Suprapubic skin (tissue), 4 donors: ENCODE results near the gene CDH4. TPM values are rescaled to one million over a fixed set of nuclear protein-coding genes. Genes with fewer than 3 reads are reported as not detected.

Source experiments
- DNase-seq, 2 donors: peaks; one replicate each; pipeline ENCODE4 v3.0.0-alpha.2; 2019; ENCODE audit warnings: low spot score in 2 of 2
- H3K27ac ChIP-seq: fragments of 200-600 bp; sonication (generic); one replicate; pipeline ENCODE4 v1.5.1; 2019
- H3K27me3 ChIP-seq: fragments of 200-600 bp; sonication (generic); one replicate; pipeline ENCODE4 v1.5.1; 2019
- H3K36me3 ChIP-seq: fragments of 200-600 bp; sonication (generic); one replicate; pipeline ENCODE4 v1.5.1; 2019
- H3K4me1 ChIP-seq: fragments of 200-600 bp; sonication (generic); one replicate; pipeline ENCODE4 v1.5.1; 2019
- H3K4me3 ChIP-seq: fragments of 200-600 bp; sonication (generic); one replicate; pipeline ENCODE4 v1.5.1; 2019; ENCODE audit warnings: mild to moderate bottlenecking
- H3K9me3 ChIP-seq: fragments of 200-600 bp; sonication (generic); one replicate; pipeline ENCODE4 v1.5.1; 2019
- EP300 ChIP-seq: sonication (generic); formaldehyde crosslinking; IDR thresholded peaks from one replicate; pipeline ENCODE4 v1.6.1; 2017; ENCODE audit warnings: antibody characterized with exemption
- POLR2A ChIP-seq, 2 donors: fragments of 450-650 bp; IDR thresholded peaks; one replicate each; pipeline ENCODE4 v1.6.1; 2017; ENCODE audit warnings: antibody characterized with exemption in 2 of 2, mild to moderate bottlenecking in 2 of 2, moderate library complexity in 2 of 2
- POLR2AphosphoS5 ChIP-seq, 3 donors: sonication (generic); formaldehyde crosslinking; IDR thresholded peaks; one replicate each; pipeline ENCODE4 v1.6.1; 2017; ENCODE audit warnings: antibody characterized with exemption in 3 of 3
- WGBS: methylation state at CpG from one replicate; pipeline ENCODE4 v1.1.5; 2018; 5-methylcytosine and 5-hydroxymethylcytosine counted together
- total RNA-seq, 4 donors: library from RNA; depleted of rRNA; stranded (reverse); fragments of >200 nt; gene quantifications; one replicate each; pipeline ENCODE4 v1.1.0, GENCODE V29; 2016
- TF ChIP-seq, protein P1 (sequence below), 2 donors: fragments of 200-600 bp in 1 of 2; fragments of 450-650 bp in 1 of 2; sonication (generic) in 1 of 2; IDR thresholded peaks; one replicate each; pipeline ENCODE4 v1.5.1; 2016 to 2019; ENCODE audit warnings: antibody characterized with exemption in 2 of 2, mild to moderate bottlenecking in 1 of 2, moderate library complexity in 1 of 2

CDH4 gene
- total RNA-seq, 4 donors from 2014 or later, result 0.91 to 5.9 (median 2.6) TPM

DNA sequence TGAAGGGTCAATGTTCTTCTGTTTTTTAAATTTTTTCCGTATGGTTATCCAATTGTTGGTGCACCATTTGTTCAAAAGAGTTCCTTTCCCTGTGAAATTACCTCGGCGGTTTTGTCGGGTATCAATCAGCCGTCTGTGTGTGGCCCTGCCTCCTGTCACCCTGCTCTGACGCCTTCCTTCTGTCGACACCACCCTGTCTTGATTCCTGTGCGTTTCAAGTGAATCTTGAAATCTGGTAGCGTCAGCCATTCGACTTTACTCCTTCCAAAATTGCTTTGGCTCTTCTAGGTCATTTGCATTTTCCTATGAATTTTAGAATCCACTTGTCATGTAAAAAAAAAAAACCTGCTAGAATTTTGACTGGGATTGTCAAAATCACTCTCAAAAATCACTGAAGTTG is 181.1 kb downstream of the CDH4 start:
- H3K27me3 ChIP-seq, result peaks cover 34% of the 10 kb centered on the region
- 54% methylated on average over 10 of the region's 10 CpGs for whole genome bisulfite sequencing

DNA sequence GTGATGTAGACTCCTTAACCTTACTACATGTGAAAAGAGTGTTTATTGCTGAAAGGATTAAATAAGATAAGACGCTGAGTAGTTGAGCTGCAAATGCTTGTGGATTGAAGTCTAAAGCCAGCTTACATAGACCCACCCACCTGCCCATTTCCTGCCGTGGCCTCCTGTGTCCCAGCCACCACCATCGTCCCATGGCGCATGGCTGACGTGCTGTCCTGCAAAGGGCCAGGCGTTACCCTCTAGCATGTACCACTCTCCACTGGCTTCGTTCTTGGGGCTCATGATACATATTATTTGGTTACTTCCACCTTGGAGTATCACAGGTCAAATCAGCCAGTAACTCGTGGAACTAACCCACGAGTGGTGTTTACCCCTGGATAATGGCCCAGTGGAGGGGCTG is 181.8 kb downstream of the CDH4 start:
- Histone ChIP-seq H3K27me3 (peaks cover 34% of the 10 kb centered on the region), H3K9me3 (no peaks in the 10 kb centered on the region)
- no peak for DNase-seq

More for the DNA sequence above, 181.1 kb downstream of the CDH4 start:
- no peak overlapping the region for H3K4me3 ChIP-seq
- H3K27ac ChIP-seq, result no peak overlapping the region
- TF ChIP-seq POLR2AphosphoS5 (IDR thresholded peaks at IDR 0.05), result no peak
- TF ChIP-seq POLR2A (IDR thresholded peaks at IDR 0.05), result no peak
- no peak for TF ChIP-seq EP300
- H3K4me1 ChIP-seq, result no peaks in the 10 kb centered on the region
- no peaks in the 10 kb centered on the region for H3K9me3 ChIP-seq
- H3K36me3 ChIP-seq, result no peaks in the 10 kb centered on the region
- no peak for DNase-seq

DNA sequence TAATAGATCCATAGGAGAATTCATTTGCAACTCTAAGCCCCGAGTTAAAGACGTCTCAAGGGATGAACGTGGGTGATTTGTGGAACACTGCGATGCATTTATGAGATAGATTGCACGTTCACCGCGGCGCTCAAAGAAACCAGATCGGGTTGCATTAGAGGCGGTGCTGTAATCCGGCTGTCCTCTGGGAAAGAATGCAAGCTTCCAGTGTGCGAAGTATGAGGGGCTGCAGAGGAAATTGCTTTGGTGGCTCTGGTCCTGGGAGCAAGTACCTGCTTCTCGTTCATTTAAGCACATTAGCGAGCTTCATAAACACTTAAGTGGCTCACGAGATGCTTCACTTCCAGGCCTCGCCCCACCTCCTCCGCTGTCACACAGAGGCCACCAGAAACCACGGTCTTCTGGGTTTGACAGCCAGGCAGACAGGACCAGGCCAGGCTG is 182.3 kb downstream of the CDH4 start:
- H3K27me3 ChIP-seq, result peaks cover 30% of the 10 kb centered on the region
- WGBS, result 44% methylated on average over 17 of the region's 18 CpGs
- no peak for TF ChIP-seq POLR2A (IDR thresholded peaks at IDR 0.05)
- no peak for TF ChIP-seq EP300
- TF ChIP-seq, protein P1, sequence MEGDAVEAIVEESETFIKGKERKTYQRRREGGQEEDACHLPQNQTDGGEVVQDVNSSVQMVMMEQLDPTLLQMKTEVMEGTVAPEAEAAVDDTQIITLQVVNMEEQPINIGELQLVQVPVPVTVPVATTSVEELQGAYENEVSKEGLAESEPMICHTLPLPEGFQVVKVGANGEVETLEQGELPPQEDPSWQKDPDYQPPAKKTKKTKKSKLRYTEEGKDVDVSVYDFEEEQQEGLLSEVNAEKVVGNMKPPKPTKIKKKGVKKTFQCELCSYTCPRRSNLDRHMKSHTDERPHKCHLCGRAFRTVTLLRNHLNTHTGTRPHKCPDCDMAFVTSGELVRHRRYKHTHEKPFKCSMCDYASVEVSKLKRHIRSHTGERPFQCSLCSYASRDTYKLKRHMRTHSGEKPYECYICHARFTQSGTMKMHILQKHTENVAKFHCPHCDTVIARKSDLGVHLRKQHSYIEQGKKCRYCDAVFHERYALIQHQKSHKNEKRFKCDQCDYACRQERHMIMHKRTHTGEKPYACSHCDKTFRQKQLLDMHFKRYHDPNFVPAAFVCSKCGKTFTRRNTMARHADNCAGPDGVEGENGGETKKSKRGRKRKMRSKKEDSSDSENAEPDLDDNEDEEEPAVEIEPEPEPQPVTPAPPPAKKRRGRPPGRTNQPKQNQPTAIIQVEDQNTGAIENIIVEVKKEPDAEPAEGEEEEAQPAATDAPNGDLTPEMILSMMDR (IDR thresholded peaks at IDR 0.05), result no peak
- no peak for TF ChIP-seq POLR2AphosphoS5 (IDR thresholded peaks at IDR 0.05)
- no peak for DNase-seq
- H3K4me3 ChIP-seq, result no peak overlapping the region
- H3K27ac ChIP-seq, result no peak overlapping the region
- H3K9me3 ChIP-seq, result no peaks in the 10 kb centered on the region
- no peaks in the 10 kb centered on the region for H3K36me3 ChIP-seq
- no peaks in the 10 kb centered on the region for H3K4me1 ChIP-seq

More for the DNA sequence above, 181.8 kb downstream of the CDH4 start:
- H3K4me1 ChIP-seq, result no peaks in the 10 kb centered on the region
- no peak overlapping the region for H3K4me3 ChIP-seq
- H3K36me3 ChIP-seq, result no peaks in the 10 kb centered on the region
- TF ChIP-seq, protein P1 (IDR thresholded peaks at IDR 0.05), result no peak
- no peak for TF ChIP-seq POLR2AphosphoS5 (IDR thresholded peaks at IDR 0.05)
- TF ChIP-seq EP300, result no peak
- no peak for TF ChIP-seq POLR2A (IDR thresholded peaks at IDR 0.05)
- H3K27ac ChIP-seq, result no peak overlapping the region
- WGBS, result 68% methylated on average over 9 of the region's 9 CpGs

DNA sequence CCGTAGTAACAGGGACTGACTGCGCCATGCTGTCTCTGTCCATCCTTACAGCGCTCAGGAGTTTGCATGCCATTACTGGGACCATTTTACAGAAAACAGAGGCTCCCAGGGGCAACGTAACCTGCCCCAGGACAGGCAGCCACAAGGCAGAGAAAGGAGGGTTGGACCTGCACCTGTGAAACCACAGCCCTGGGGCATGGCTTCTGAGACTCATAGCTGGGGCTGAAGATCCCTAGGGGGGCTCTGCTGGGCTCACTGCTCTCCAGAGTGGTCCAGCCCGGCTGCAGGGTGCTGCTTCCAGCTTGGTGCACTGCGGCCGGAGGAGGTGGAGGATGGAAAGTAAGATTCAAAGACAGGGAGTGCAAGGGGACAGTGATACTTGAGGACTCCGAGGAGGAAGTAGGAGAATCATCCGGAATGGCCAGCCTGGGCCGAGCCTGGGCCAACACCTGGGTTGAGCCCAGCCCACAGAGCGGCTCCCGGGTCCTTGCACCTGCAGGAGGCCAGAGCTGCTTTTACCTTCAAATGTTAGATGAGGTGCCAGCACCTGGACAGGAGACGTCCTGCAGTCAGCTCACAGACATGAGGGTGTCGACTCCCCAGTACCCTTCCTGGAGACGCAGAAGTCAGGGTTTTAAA is 183.2 kb downstream of the CDH4 start:
- DNase-seq, result no peak
- 92% methylated on average over 15 of the region's 15 CpGs for WGBS
- Histone ChIP-seq H3K36me3 (no peaks in the 10 kb centered on the region), H3K9me3 (no peaks in the 10 kb centered on the region), H3K4me1 (no peaks in the 10 kb centered on the region), H3K27ac (no peak overlapping the region), H3K4me3 (no peak overlapping the region), H3K27me3 (peaks cover 30% of the 10 kb centered on the region)
- no peak for TF ChIP-seq EP300

DNA sequence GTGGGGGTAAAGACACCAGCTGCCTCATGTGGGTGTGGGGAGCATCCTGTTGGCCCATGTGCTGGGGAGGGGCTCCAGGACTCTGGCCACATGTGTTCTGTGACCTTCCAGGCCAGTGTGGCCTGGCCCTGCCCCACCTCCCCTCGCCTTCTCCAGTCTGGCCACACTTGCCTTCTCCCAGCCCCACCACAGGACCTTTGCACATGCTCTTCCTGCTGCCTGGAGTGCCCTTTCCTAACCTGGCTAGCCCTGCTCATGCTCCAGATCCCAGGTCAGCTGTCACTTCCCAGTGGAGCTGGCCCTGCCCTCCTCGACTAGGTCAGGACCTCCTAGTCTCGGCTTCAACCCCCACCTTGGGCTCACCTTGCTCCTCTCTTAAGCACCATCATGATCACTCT is 183.8 kb downstream of the CDH4 start:
- Histone ChIP-seq H3K9me3 (no peaks in the 10 kb centered on the region), H3K36me3 (no peaks in the 10 kb centered on the region), H3K27me3 (peaks cover 36% of the 10 kb centered on the region), H3K4me3 (no peak overlapping the region), H3K27ac (no peak overlapping the region), H3K4me1 (no peaks in the 10 kb centered on the region)
- no peak for DNase-seq
- WGBS, result 73% methylated on average over 2 of the region's 3 CpGs
- no peak for TF ChIP-seq POLR2A (IDR thresholded peaks at IDR 0.05)
- no peak for TF ChIP-seq POLR2AphosphoS5 (IDR thresholded peaks at IDR 0.05)
- no peak for TF ChIP-seq EP300
- TF ChIP-seq, protein P1 (IDR thresholded peaks at IDR 0.05), result no peak

DNA sequence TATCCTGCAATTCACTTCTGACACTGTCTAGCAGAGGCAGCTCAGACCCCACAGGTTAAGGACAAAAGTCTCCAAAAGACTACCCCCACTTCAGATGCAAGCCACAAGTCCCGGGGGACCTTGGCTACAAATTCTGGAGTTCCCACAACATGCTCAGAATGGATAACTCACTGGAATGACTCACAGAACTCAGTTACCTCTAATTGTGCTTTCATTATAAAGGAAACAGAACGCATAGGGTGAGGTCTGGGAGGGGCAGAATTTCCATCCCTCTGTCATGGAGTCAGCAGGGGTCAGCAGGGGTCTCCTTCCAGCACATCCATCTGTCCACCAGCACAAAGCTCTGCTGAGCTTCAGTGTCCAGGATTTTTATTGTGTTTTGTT is 184.2 kb downstream of the CDH4 start:
- Histone ChIP-seq H3K9me3 (no peaks in the 10 kb centered on the region), H3K36me3 (no peaks in the 10 kb centered on the region), H3K4me3 (no peak overlapping the region), H3K27ac (no peak overlapping the region), H3K4me1 (no peaks in the 10 kb centered on the region), H3K27me3 (peaks cover 40% of the 10 kb centered on the region)
- TF ChIP-seq EP300 (no peak), POLR2A (IDR thresholded peaks at IDR 0.05) (no peak), POLR2AphosphoS5 (IDR thresholded peaks at IDR 0.05) (no peak)
- TF ChIP-seq, protein P1 (IDR thresholded peaks at IDR 0.05), result no peak
- WGBS, result 71% methylated on average over 2 of the region's 2 CpGs
- DNase-seq, result no peak
